HK-2 (cell line): ENCODE measurements around the gene F2.
"Not testable (repeated sequence)": the region's sequence is repeated elsewhere in the genome, so short reads cannot be mapped to it uniquely, and the experiment has no call there.

Experiments used
- DNase-seq: peaks from one replicate; pipeline ENCODE4 v3.0.0-alpha.2; 2018; ENCODE audit not compliant: unreplicated experiment

The F2 gene

DNA sequence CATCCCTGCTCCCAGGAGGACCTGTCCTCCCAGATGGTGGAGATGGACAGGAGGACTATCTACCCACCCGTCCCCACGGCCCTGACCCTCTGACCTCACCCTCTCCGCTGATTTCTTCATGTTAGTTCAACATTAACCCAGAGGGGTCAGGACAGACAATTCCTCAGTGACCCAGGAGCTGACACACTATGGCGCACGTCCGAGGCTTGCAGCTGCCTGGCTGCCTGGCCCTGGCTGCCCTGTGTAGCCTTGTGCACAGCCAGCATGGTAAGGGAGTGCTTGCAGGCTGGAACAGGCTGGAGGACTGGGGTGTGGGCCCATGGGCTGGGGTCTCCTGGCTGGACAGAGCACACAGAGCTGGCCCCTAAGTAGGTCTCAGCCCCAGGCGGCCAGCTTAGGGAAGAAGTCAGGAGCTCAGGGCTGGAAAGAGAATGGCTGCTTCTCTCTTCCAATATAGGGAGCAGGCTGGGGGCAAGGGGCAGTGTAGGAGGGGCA is at the start of gene F2:
Gene F2 (plus strand): TSS at position 166 of the 495 bp plus-strand sequence. CDS start 23 bp downstream, at position 189.
- no peak for DNase-seq

DNA sequence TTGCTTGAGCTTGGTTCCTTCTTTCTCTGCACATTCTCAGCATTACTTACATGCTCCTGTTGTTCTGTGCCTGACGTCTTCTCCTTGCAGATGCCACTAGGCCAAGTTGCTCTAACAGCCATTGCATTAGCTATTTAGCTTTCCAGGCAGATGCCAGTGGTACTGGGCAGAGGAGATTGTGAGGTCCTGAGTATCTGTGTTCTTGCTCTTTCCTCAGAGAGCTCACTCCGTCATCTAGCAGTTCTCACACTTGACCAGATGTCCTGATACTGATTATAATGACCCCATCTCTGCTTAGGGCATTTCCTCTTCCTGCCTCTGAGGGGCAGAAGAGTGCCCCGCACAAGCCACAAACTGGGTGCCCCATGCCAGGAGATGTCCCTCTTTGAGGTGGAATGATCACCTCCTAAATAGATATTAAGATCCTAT is 49.3 kb upstream of the F2 start:
- no peak for DNase-seq

DNA sequence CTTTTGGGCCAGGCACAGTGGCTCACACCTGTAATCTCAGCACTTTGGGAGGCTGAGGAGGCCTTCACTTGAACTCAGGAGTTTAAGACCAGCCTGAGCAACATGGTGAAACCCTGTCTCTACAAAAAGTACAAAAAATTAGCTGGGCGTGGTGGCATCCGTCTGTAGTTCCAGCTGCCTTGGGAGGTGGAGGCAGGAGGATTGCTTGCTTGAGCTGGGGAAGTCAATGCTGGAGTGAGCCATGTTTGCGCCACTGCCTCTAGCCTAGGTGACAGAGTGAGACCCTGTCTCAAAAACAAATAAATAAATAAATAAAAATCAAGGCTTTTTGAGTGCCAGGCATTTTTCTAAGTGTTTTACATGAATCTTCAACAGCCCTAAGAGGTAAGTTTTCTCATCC is 48.5 kb upstream of the F2 start:
- DNase-seq = not testable (repeated sequence)

DNA sequence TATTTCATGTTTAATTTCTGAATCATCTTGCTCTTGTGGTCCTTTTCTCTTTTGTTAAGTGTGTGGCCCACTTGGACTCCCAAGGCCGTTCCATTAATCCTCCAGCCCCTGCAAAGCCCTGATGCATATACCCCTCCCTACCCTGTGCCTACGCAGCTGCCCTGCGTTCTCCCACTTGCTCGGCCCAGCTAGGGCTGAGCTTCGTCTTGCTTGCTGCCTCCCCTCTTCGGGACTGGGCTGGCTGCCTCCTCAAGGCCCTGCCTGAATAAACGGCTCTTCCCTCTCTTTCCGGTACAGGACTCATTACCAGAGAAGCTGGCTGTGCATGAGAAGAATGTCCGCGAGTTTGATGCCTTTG is 47.1 kb upstream of the F2 start:
- DNase-seq = no peak

DNA sequence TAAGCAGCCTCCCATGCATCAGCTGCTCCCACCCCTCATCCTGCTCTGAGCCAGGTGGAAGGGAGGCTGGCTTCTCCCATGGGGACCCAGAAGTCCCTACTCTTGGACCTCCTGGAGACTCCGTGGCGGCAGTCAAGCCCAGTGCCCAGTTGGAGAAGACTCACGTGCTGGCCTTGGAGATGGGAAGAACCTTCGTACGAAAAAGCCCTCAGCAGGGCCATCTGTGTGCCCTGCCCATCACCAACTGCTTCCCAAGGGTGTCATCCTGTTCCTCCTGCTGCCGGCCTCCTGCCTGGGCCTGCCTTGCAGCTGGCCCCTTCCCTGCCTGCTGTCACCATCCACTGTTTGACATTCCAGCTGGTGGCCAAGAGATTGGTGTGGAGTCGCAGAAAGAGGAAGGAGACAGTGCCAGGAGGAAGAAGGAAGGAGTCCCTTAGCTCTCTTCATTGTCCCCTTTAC is 46.6 kb upstream of the F2 start:
- no peak for DNase-seq

DNA sequence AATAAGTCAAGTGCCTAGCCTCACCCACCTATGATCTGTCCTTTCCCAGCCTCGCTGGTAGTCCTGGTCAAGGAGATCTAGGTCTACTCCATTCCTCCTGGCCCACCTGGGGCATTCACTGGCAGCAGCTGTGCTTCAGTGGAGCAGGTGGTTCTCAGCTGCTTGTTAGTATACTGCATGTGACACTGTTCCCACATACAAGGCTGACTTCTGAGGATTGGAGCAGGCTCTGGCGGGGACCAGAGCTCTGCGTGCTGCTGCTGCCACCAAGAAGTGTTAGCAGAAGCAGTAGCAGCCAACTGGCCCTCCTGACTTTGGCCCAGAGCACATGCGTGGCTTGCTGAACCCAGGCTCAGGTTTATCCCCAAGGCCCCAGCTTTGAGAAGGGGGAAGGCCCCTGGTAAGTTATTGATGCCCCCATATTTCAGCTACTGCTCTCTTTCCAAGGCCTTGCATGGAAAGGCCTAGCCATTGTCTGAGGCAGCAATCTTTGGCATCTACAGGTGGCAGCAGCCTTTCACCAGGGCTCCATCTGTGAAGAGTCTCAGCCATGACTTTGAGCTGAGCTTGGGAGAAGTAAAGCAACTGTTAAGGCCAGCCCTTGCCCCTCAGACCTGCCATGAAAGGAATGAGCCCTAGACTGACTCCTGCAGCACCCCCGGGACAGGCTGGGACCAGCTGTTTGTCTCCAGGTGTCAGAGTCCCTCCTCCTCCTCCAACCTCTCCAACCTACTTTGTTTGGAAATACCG is 45.1 kb upstream of the F2 start:
- DNase-seq = no peak

DNA sequence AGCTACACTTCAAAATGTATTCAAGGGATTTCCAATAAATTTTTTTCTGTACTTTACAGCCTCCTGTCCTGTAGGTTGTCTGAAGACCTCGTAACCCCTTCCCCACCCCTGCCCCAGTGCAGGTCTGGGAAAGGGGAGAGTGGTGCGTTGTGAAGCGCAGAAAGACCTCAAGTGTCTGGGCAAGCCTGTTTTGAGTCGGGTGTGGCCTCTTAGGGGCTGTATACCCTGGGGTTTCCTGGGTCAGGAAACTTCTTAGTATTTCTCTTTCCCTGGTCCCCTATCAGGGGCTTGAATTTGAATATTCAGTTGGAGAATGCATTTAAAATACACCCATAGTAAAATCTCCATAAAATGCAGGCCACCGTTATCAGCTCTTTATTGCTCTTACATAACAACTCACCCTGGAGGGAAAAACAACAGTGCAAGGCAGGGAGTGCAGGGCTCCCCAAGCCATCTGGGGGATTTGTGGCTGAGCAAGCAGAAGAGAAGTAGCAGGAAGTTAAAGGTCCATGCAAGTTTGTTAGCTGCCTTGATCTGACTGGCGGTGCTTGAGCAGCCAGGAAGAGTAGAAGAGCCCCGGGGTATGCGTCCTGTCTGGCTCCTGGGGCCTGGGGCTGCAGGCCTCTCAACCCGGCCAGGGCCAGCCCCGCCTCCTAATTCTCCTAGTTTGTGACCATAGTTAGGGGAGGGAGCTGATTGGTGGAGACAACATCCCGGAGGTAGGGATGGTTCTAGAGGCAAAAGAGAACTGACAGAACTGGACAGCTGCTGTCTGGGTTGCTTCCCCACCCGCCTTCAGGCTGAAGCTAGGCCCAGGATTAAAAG is 44.3 kb upstream of the F2 start:
- no peak for DNase-seq

DNA sequence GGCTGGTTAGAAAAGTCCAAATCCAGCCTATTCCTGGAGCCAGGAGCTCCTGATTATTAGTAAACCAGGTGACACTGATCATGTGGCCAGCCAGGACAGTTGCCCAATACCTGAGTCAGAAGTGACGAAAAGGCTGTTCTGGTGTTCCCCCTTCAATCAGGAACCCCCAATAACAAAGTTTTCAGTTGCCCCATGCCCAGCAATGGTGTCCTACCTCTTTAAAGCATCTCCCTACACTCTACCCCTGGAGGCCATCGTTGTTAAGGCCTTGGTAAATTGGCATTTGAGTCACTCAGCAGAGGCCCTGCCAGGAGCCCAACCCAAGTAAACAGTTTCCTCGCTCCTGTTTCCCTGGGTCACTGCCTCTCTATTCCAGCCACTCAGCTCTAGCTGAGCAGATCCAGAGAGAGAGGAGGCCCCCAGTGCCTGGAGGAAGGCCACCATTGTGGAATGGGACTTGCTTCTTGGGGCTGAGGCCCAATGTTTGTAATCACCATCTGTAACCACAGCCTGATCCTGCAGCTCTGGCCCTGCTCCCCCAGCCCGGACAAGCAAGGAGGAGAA is 43.6 kb upstream of the F2 start:
- DNase-seq = no peak

DNA sequence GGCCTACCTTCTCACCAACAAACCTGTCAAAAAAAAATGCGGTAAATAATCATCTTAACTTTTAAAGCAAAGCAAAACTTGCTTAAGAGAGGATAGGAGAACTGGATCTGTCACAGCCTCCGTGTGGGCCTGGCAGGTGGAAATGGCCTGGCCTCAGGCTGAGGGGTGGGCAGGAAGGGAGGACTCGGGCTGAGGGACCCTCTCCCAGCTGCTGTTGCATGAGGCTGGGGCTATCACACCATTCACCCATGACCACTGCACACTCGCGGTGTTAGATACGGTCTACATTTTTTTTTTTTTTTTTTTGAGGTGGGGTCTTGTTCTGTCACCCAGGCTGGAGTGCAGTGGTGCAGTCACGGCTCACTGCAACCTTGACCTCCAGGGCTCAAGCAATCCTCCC is 43.1 kb upstream of the F2 start:
- DNase-seq = no peak

DNA sequence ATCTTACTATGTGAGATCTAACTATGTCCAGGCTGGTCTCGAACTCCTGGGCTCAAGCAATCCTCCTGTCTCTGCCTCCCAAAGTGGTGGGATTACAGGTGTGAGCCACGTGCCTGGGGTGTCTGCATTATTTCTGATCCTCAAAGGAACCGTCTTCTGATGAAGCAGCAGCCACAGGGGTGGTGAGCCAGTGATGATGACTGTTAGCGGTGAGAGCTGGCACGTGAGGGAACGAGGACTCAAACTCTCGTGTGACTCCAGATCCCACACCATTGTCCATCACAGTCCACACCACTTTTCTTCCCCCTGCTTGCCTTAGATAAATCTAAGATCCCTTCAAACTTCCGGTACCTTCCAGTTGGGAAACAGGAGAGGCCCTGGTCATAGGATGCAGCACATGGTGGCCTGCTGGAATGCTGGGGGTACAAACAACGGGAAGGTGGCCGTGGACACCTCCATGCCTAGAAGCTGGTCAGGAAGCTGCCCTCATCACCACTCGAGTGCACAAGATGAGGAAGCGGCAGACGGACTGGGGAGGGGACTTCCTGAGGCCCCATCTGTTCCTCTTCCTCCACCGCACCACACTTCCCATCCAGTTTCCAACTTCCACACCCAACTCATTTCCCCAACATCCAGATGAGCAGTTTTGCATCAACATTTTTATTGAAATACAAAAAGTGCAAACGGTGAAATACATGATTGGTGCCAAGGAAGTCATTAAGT is 42.4 kb upstream of the F2 start:
- no peak for DNase-seq

DNA sequence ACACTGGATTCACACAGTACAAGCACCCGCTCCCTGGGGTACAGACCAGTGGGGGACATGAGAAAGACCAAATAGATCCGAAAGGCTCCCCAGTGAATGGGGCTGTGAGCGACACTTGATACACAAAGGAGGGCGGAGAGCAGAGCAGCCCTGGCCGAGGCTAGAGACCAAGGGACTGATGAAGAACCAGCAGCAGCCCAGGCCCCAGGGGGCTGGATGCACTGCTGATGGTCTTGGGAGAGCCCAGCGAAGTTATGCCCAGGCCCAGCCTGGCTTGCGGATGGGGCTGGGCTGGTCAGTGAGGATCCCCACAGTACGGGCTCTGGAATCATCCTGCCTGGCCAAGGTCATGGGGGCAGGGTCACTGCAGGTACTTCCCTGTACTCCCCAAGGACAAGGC is 41.8 kb upstream of the F2 start:
- DNase-seq = no peak

DNA sequence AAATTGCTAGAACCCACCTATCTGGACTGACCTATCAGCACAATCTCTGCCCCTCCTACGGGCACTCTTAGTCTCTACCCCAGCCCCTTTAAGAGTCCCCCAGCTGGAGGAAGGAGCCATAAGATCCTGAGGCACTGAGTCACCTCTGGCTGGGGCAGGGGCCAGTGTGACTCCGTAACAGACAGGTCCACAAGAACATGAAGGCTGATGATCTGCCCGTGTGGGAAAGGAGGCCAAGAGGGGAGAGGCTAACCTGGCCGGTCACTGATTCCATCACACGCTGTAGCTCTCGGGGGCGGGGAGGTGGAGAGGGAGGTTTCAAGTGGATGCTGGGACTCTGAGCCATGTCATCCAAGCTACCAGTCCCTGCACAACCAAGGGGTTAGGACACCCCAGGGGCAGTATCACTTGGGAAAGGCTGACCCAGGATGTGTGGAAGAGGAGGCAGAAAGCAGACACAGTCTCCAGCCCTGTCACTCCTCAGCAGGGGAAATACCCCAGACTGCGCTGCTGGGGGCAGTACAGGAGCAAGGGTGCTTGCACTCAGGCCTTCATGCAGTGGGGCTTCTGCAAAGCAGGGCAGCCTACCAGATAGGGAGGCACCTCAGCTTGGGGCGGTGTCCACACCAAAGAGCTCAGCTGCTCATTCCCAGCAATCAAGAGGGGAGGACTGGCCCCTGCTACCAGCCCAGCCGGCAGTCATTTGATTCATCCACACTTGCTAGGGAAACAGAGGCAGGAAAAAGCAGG is 40.8 kb upstream of the F2 start:
- peak; percentile 33 for DNase-seq

DNA sequence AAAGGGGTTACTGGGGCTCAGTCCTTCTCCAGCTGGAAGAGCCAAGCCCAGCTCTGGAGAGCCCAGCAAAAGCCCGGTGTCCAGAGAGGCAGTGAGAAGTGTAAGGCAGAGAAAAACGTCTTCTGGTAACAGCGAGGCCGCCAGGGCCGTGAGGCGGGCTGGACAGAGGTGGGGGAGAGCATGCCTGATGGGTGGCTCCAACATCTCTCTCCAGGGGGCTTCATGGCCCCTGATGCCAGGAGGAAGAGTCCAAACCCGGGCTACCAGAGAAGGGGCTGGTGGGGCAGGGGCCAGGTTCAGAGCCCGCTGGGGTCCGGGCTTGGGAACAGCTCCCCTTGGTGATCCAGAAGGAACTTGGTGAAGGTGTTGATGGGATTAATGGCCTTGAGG is 40.3 kb upstream of the F2 start:
- DNase-seq = no peak

DNA sequence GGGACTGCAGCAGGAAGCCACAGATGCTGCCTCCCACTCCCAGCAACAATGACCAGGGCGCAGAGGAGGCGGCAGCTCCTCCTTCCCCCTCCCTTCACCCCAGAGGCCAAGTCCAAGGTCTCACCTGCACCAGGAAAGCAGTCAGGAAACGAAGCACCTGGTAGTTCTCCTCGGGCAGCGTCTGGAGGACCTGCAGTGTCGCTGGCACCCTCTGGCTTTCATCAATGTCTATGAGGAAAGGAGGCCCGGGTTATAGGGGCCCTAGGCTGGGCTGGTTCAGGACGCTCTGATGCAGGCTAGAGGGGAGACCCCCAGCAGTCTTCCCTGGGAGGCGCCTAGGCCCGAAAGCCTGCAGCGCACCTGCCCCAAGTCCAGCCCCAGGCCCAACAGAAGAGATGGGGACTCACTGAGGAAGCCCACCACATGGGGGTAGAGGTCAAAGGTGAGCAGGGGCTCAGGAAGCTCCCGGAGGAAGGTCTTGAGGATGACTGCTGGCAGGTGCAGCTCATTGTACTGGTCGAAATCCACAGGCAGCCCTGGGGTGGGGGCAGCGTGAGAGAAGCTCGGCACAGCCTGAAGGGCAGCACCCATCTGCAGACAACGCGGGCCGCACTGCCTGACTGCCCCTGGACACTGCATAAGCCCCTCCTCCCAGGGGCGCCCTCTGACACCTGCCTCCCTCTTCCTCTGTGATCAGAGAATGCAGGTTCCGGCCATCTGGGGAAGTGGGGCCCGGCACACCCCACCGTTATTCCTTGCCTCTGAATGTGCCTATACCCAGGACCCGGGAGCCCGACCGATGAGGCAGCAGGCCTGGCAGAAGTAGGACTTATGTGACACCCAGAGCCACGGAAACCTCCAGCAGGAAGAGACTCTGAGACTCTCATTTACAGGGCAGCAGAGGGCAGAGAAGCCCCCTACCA is 39.5 kb upstream of the F2 start:
- no peak for DNase-seq

DNA sequence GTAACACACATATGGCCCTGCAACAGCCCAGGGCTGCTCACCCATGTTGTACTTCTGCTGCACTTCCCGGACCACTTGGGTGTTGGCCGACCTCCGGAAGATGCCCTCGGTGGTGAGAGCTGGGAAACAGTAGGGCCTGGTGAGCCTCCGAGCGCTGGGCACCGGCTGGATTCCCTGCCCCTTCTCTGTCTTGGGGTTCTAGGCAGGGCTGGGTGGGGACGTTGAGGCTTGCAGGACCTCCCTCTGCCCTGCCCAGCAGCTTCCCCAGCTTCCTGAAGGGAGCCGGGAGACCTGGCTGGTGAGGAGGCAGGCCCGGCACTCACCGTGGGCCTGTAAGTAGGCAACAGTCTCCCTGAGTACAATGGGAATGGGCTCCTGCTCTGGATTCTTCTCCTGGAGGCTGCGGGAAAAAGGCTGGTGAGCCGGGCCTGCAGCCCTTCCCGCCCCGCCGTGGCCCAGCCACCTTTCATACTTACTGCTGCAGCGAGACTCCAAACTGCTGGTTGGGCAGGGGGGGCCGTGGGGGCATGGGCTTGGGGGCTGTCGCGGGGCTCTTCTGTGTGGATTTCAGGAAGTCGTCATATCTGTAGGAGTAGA is 38.8 kb upstream of the F2 start:
- DNase-seq = no peak

DNA sequence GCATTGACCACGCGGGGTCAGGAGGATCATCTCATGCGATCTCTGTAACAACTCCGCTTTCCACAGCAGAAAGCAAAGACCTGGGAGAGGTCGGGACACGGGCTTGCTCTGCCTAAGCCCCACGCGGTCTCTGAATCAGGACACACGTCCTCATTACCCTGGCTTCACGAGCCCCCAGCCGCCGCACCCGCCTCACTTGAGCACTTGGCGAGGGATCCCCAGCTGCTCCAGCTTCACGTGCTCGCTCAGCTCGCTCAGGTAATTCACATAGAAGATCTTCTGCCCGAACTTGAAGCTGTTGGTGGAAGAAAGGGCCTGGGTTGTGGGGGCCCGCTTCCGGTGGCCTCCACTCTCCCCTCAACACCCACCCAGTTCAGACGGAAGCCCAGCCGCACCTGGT is 38.2 kb upstream of the F2 start:
- DNase-seq = no peak

DNA sequence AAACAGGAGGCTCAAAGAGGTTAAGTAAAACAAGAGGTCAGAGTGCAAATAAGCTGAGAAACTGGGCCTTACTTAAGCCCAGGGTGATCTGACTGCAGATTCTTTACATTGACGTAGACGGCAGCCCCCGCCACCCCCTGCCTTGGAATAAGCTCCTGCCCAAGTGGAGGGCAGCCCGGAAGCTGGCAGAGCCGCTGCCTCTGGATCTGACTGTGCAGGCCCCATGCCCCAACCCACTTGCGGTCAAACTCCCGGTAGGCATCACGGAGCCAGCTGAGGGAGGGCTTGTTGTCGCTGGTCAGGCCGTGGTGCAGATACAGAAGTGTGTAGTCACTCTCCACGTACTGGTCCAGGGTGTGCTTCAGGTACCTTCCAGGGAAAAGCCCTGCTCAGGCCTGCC is 37.2 kb upstream of the F2 start:
- no peak for DNase-seq

DNA sequence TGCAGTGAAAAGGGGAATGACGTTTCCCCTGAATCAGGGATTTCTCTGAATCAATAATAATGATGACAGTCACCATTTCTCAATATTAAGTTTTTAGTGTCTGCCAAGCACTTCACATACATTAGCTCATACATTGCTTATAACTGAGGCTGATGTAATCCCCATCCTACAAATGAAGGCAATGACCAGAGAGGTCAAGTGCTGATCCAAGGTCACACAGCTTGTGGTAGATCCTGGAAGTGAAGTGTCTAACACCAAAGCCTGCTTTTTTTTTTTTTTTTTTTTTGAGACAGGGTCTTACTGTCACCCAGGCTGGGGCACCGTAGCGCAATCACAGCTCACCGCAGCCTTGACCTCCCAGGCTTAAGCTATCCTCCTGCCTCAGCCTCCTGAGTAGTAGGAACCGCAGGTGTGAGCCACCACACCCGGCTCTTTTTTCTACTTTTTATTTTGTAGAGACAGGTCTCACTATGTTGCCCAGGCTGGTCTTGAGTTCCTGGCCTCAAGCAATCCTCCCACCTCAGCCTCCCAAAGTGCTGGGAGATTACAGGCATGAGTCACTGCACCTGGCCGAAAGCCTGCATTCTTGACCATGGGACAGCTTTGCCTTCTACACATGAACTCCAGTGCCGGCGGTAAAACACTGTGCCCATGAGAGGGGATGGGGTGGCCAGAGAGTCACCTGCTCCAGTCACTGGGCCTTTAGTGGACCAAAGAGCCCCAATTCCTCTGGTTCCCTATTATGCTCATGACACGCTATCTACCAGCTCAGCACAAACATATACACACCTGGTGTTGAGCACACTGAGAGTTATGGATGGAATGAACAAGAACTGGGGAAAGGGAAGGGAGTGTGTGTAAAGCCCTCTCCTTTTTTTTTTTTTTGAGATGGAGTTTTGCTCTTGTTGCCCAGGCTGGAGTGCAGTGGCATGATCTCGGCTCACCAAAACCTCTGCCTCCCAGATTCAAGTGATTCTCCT is 36.0 kb upstream of the F2 start:
- DNase-seq = no peak

DNA sequence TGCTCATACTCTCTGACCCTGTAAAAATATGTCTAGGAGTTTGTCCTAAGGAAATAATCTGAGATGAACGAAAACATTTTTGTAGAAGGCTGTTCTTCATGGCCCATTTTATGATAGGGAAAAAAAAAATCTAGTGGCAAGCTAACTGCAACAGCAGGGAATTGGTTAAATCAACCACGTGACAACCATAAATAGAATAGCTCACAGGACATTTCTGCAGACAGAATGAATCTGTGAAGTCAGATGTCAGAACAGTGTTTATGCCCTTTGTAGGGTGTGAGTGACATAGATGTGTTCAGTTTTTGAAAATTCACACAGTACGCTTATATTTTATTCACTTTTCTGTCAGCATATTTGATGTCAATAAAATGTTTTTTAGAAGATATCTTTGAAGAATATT is 34.6 kb upstream of the F2 start:
- no peak for DNase-seq
